ENCODE results near the gene ZBTB7B. TPM values are rescaled to one million over a fixed set of nuclear protein-coding genes. Genes with fewer than 3 reads are reported as not detected.
A peak's percentile ranks its signal among the peaks of the same experiment; 100 is the strongest.
"Not testable (repeated sequence)": the region's sequence is repeated elsewhere in the genome, so short reads cannot be mapped to it uniquely, and the experiment has no call there.

ZBTB7B gene
- total RNA-seq, 1 donor from 2014 or later, result 41.9 TPM

GRCh38 chr1:154966111-154966510 is 36.5 kb upstream of the ZBTB7B start:
- no peak for DNase-seq (ENCODE audit: low spot score)
- intact Hi-C loops (cut with DNase I), result no loop called here

DNA sequence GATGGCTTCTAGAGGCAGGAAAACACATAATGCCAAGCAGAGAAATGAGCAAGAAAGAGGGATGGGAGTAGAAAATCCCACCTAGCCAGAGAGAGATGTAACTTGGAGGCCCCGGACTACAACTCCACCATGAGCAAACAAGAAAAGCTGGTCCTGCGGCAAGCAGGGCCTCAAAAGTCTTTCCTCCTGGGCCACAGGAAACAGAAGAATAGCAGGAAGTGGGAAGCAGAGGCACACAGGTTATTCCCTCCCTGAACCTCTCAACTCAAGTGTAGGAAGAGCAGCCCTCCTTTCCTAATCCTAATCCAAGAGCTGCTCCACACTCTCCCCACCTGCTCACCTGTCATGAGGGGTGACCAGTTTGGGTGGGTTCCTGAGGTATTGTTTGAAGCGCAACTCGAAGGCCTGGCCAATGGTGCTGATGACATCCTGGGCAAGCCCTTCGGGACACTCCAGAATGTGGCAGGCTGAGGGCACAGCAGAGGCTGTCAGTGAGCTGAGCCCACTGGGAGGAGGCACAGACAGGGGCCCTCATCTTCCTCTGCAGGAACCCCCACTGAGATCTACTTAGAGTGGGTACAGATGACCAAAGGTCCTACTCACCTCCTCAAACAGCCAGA is 35.2 kb upstream of the ZBTB7B start:
- no peak for DNase-seq (ENCODE audit: low spot score)
- intact Hi-C loops (cut with DNase I), result no loop called here

- no peak for DNase-seq (ENCODE audit: low spot score)
- intact Hi-C loops (cut with DNase I), result no loop called here
Measured at GRCh38 chr1:154968731-154969130, 33.9 kb upstream of the ZBTB7B start.

DNA sequence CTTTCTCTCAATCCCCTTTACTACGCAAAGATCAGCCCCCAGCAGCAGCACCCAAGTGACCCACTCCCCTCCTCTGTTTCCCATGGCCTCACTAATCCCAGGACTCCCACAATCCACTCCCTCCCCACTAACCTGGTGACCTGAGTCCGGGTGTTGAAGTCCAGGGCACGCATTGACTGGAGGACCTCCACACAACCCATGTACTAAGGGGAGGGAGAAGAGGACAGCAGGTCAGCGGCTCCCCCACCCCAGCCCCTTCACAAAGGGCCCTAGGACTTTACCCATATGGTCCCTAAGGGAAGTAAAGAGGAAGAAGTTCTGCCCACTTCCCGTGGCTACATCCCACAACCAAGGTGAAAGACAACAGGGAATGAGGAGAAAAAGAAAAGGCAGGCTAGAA is 33.4 kb upstream of the ZBTB7B start:
- intact Hi-C loops (cut with DNase I), result no loop called here
- no peak for DNase-seq (ENCODE audit: low spot score)

- no peak for DNase-seq (ENCODE audit: low spot score)
- intact Hi-C loops (cut with DNase I), result no loop called here
Measured at GRCh38 chr1:154969860-154970452, 32.6 kb upstream of the ZBTB7B start.

DNA sequence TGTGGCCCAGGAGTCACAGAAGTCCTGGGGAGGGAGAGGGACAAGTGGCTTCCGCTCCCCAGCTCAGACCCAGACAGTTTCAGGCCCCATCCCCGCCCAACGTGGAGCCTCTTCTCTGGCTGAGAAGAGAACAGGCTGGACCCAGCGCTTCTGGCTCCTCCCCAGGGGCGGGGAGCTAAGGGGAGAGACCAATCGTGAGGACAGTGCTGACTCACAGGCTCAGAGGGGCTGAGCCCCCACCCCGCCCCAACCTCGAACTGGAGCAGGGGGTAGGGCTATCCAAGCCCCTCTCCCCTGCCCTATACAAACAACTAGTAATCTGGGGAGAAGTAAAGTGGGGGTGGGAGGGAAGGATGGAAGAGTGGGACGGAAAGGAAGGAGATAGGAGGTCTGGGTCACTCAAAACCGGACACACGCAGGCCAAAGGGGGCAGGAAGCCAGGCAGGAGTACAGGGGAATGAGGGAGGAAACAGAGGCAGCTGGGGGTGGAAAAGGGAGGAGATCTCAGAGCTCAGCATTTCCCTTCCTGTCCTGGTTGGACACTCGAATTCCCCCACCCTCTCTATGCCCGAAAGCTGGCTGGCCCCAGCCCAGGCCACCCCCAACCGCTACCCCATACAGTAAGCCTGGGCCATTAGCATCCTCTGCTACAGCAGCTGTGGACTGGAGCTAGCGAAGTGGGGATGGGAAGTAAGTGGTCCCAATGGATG is 31.8 kb upstream of the ZBTB7B start, which contains the start of gene SHC1:
SHC1 (minus strand) TSS at position 117 of the 710 bp plus-strand sequence. CDS start 221 bp downstream, outside the sequence.
- intact Hi-C loops (cut with DNase I), result no loop called here
- DNase-seq (ENCODE audit: low spot score), result peak; percentile 95

DNA sequence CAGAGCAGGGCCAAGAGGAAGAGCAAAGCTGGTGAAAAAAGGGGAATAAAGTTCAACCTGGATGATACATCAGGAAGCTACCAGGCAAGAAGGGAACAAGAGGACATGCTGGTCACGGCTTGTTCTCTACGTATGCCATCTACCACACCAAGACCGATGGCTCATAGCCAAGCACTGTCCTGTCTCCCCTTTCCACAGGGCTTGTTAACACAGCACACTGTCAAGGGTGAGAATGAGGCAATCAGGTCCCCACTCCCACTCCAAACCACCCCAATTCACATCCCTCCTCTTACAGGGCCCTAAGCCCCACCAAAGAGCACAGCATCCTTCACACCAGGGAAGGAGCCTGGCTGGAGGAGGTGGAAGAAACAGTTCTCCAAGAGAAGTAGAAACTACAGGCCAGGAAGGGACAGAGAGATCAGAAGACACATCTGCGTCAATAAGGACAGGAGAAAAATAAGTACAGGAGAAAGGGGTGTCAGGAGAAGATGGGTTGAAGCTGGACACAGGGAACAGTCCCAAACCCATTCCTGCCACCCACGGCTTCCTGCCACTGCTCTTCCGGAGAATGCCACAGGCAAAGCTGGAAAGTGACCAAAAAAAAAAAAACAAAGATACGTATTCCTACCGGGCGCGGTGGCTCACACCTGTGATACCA is 31.1 kb upstream of the ZBTB7B start:
- intact Hi-C loops (cut with DNase I), result no loop called here
- no peak for DNase-seq (ENCODE audit: low spot score)

- intact Hi-C loops (cut with DNase I), result loop anchor here (2.0 kb wide), 1 partner anchor 45 kb away; no protein-coding TSS in a partner anchor
- no peak for DNase-seq (ENCODE audit: low spot score)
Measured at GRCh38 chr1:154972213-154972516, 30.4 kb upstream of the ZBTB7B start.

- DNase-seq (ENCODE audit: low spot score), result no peak
- intact Hi-C loops (cut with DNase I), result loop anchor here (2.0 kb wide), 1 partner anchor 44 kb away; no protein-coding TSS in a partner anchor
Measured at GRCh38 chr1:154972517-154973343, 29.9 kb upstream of the ZBTB7B start.

DNA sequence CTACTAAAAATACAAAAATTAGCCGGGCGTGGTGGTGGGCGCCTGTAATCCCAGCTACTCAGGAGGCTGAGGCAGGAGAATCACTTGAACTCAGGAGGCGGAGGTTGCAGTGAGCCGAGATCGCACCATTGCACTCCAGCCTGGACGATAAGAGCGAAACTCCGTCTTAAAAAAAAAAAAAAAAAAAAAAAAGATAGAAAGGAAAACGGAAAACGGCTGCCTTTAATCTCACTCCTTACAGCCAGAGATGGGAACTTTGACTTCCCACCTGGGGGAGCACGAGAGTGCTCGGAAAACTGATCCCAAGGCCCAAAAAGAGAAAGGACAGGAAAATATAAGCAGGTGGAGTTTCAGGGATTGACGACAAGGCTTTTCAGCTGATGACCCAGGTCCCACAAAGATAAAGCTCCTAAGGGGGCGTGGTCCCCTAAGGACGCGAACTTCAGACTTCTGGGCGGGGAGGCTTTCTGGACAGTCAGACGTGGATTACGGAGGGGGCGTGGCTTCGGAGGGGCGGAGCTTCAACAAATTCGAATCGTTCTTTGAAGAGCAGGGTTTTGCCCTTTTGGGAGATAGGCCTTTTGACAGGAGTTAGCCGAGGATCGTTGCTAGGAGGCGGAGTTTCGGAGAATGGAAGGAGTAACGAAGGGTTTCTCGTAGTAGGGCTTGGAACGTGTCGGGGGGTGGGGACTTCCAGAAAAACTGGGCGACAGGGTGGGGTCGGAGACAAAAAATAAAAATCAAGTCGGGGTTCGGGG is 29.1 kb upstream of the ZBTB7B start:
- intact Hi-C loops (cut with DNase I), result loop anchor here (2.0 kb wide), 3 partner anchors 27 to 43 kb away; partner anchors contain the start of gene PMVK

DNA sequence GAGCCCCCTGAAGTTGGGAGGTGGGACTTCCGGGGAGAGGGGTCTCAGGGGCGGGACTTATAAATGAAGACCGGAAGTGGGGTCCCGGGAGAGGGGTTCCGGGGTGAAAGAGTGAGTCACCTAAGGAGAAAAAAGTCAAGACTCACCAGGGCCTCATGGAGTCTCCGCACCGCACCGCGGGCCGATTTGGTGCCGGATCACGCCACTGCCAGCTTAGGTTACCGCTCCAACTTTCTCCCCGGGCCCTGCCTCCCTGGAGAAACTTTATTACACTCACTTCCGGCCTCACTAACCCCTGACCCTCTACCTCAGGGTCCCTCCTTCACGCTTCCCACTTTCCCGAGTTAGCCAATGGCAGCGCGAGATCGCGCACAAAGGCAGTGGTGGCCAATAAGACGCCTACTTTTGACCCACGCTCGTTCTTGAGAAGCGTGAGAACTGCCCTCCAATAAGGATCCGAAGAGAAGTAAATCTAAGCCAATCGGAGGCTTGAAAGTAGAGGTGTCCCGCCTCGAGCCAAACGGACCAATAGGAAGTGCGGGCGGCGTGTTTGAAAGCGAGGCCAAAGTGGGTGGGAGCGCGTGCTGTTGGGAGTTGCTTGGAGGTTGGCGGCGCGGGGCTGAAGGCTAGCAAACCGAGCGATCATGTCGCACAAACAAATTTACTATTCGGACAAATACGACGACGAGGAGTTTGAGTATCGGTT is 28.3 kb upstream of the ZBTB7B start, which contains the start of gene CKS1B:
CKS1B (plus strand) TSS at position 580 of the 706 bp plus-strand sequence; CDS start at position 645, 65 bp downstream.
- peak; percentile 97 for DNase-seq (ENCODE audit: low spot score)
- intact Hi-C loops (cut with DNase I), result loop anchor here (2.0 kb wide), 2 partner anchors 27 to 37 kb away; partner anchors contain the start of gene PMVK

More for the DNA sequence above, 29.1 kb upstream of the ZBTB7B start:
- DNase-seq (ENCODE audit: low spot score), result peak; percentile 97

- intact Hi-C loops (cut with DNase I), result loop anchor here (2.0 kb wide), 2 partner anchors 26 to 38 kb away; partner anchors contain the start of gene PMVK
- DNase-seq (ENCODE audit: low spot score), result peak; percentile 95
Measured at GRCh38 chr1:154974808-154975408, 27.7 kb upstream of the ZBTB7B start.

DNA sequence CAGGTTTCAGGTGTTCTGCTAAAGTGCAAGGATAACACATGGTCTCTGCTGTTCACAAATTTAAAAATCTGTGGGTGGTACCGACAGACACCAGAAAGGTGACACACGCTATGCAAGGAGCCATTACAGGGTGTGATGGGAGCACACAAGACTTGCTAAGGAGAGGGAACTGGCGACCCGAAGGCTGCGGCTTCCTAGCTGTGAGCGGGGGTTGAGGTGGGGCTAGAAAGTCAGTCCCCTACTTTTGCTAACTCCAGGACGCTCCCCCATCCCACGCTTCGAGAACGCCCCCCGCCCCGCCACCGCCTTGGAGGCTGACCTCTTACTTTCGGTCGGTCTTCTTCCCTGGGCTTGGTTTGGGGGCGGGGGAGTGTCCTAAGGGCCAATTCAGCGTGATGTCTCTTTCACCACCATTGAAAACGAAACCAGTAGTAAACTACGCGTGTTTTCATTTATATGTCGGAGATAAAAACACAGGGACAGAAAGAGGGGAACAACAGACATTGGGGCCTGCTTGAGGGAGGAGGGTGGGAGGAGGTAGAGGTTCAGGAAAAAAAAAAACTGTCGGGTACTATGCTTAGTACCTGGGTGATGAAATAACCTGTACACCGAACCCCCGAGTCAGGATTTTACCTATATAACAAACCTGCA is 27.1 kb upstream of the ZBTB7B start:
- DNase-seq (ENCODE audit: low spot score), result no peak

GRCh38 chr1:154977762-154978161 is 24.8 kb upstream of the ZBTB7B start:
- intact Hi-C loops (cut with DNase I); DNase-seq (ENCODE audit: low spot score): not testable (repeated sequence)

More for the DNA sequence above, 27.1 kb upstream of the ZBTB7B start:
- intact Hi-C loops (cut with DNase I), result loop anchor here (2.0 kb wide), 2 partner anchors 25 to 39 kb away; partner anchors contain the start of gene PMVK

DNA sequence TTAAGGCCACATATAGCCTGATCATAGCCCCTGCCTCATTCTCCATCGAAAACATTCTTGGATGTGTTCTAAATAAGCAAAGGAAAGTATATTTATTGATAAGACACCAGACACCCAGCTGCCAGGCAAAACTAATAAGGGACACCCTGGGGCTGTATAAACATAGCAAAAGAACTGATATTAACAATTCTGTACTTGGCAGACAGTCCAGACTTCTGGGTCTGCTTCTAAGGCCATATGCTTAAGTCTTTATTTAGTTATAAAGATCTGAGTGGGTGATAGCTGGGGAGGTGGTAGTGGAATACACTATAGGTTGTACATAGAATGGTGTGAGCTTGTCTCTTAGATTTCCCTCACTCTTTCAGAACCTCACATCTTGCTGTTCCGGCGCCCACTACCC is 24.2 kb upstream of the ZBTB7B start:
- intact Hi-C loops (cut with DNase I), result no loop called here
- no peak for DNase-seq (ENCODE audit: low spot score)

- no peak for DNase-seq (ENCODE audit: low spot score)
- intact Hi-C loops (cut with DNase I), result no loop called here
Measured at GRCh38 chr1:154982341-154982740, 20.3 kb upstream of the ZBTB7B start.

Measured in cardiac septum (tissue), 1 donor.